Endothelial cell of hepatic sinusoid (primary cell): ENCODE results near the gene ADIPOQ.
"Not testable (repeated sequence)": the region's sequence is repeated elsewhere in the genome, so short reads cannot be mapped to it uniquely, and the experiment has no call there.

Source experiments
- in situ Hi-C: cut with HindIII; loops from 2 replicates; pipeline ENCODE4 v1.10.0; 2017; ENCODE audit warnings: low sequenced_read_pairs

The ADIPOQ gene

DNA sequence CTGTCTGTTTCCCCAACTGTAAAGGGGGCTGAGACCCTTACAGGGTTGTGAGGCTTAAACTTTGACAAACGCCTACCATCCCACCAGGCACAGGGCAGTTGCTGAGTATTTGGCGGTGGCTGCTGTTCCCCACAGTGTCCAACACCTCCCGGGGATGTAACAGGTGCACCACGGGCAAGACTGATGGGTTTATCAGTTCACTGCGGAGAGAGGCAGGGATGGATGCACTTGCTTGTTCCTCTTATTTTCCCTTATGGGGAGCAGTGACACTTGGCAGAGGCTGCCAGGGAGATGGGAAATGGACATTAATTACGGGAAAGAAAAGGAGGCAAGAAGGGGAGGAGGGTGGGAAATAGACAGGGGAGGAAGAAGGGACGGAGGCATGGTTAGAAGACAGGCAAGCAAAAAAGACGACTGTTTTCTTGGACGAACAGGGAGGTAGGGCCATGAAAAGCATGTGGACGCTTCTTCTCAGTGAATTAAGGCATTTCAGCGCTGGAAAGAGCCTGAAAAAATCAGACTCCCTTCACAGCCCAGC is 16.6 kb upstream of the ADIPOQ start:
- in situ Hi-C loops, result no loop called here

GRCh38 chr3:186826410-186826975 is 16.0 kb upstream of the ADIPOQ start:
- in situ Hi-C loops, result no loop called here

DNA sequence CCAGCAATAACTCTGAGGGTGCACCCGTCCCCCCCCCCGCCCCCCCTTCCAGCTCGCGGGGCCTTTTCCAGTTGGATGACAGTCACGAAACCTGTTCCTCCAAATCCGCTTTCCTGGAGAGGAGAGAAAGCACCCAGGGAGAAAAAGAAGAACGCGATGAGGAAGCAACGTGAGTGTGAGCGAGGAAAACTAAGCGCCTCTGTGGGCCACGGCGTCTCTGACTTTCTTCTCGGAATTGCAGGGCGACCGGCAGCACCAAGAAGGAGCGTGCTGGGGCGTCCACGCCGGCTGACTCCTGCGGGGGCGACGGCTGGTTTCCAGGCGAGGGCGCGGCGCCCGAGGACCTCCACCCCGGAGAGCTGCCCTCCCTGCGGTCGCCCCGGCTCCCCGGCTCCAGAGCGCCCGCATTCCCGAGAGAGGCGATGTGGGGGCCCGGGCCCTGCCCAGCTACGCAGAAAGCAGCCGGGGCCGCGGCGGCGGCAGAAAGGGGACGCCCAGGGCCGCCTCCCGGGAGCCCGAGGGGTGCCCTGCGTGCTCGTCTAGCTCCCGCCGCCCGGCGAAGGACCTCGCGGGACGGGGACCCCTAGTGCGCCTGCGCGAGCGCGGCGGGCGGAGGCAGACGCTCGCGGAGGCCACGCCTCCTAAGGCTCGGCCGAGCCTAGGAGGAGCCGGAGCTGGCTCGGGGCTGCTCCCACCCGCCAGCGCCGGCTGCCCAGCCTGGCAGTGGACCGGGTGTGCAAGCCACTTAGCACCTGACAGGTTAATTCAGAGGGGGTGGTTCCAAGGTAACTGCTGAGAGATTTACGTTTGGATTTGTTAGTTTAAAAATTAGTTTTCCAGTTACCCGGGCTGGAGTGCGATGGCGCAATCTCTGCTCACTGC is 15.3 kb upstream of the ADIPOQ start:
- in situ Hi-C loops, result no loop called here

- in situ Hi-C loops, result no loop called here
These were observed 14.2 kb upstream of the ADIPOQ start for GRCh38 chr3:186828340-186828739.

- in situ Hi-C loops, result no loop called here
These were observed 10.7 kb upstream of the ADIPOQ start for GRCh38 chr3:186831798-186832197.

GRCh38 chr3:186832276-186832675 is 10.2 kb upstream of the ADIPOQ start:
- in situ Hi-C loops, result no loop called here

DNA sequence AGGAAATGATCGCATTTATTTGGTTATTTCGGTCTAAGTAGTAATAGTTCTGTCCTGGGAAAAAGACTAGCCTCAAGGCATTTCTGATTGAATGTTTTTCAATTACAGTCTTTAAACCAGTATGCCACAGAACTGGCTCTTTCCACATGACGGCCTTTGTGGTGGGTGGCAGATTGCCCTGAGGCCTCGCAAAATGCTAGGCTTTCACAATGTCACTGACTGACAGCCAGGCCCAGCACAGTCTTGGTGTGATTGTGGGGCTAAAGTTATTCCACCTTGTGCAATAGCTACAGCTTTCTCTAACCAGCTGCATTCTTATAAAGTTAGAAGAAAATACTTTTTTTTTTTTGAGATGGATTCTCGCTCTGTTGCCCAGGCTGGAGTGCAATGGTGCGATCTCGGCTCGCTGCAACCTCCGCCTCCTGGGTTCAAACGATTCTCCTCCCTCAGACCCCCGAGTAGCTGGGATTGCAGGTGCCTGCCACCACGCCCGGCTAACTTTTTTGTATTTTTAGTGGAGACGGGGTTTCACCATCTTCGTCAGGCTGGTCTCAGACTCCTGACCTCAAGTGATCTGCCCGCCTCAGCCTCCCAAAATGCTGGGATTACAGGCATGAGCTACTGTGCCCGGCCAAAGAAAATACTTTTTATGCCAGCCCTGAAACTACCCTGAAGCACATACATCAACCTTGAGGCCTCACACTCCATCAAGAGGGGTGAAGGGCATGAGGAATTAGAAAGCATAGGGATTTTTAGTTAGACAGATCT is 2.5 kb upstream of the ADIPOQ start:
- in situ Hi-C loops, result no loop called here

DNA sequence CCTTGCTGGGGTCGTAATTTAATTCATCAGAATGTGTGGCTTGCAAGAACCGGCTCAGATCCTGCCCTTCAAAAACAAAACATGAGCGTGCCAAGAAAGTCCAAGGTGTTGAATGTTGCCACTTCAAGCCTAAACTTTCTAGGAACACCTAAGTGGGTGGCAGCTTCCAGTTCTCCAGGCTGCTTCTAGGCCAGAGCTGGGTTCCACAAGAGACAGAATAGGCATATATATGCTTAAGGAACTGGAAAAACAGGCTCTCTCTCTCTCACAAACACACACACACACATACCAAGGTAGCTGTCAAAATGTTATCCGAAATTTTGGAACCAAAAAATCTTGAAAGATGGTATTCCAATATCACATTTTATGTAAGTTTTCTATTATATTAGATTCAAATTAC is 890 bp upstream of the ADIPOQ start:
- in situ Hi-C loops, result no loop called here

- in situ Hi-C loops, result no loop called here
These were observed 526 bp downstream of the ADIPOQ start for GRCh38 chr3:186843039-186843432.

DNA sequence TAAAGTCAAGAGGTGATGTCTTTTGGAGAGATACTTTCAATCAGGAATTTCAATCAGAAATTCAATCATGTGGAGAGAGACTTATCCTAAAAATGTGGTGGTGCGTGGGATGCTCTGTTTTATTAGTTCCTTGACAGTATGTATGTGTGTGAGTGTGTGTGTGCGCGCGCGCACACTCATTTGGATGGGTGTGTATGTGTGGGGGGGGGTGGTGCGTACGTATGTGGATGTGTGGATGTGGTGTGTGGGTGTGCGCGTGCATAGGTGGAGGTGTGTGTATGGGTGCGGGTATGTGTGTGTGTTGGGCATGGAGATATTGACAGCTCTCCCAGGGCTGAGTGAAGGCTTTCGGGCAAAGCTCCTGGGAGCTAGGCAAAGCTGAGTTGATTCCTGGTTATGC is 2.4 kb downstream of the ADIPOQ start:
- in situ Hi-C loops, result no loop called here

GRCh38 chr3:186845756-186846155 is 3.2 kb downstream of the ADIPOQ start:
- in situ Hi-C loops, result no loop called here

- in situ Hi-C loops, result no loop called here
These were observed 4.9 kb downstream of the ADIPOQ start for GRCh38 chr3:186847437-186847836.

- in situ Hi-C loops, result no loop called here
These were observed 7.0 kb downstream of the ADIPOQ start for GRCh38 chr3:186849374-186849975.

DNA sequence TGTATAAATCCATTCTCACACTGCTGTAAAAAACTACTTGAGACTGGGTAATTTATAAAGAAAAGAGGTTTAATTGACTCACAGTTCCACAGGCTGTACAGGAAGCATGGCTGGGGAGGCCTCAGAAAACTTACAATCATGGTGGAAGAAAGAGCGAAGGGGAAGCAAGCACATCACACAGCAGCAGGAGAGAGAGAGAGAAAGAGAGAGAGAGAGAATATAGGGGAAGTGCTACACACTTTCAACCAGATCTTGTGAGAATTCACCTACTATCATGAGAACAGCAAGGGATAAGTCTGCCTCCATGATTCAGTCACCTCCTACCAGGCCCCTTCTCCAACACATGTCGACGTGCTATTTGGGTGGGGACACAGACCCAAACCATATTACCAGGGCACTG is 9.3 kb downstream of the ADIPOQ start:
- in situ Hi-C loops, result not testable (repeated sequence)

DNA sequence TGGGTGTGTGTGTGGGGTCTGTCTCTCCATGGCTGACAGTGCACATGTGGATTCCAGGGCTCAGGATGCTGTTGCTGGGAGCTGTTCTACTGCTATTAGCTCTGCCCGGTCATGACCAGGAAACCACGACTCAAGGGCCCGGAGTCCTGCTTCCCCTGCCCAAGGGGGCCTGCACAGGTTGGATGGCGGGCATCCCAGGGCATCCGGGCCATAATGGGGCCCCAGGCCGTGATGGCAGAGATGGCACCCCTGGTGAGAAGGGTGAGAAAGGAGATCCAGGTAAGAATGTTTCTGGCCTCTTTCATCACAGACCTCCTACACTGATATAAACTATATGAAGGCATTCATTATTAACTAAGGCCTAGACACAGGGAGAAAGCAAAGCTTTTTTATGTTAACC is 10.5 kb downstream of the ADIPOQ start:
- in situ Hi-C loops, result no loop called here

GRCh38 chr3:186854146-186854545 is 11.6 kb downstream of the ADIPOQ start:
- in situ Hi-C loops, result no loop called here

GRCh38 chr3:186854954-186855353 is 12.4 kb downstream of the ADIPOQ start:
- in situ Hi-C loops, result no loop called here

- in situ Hi-C loops, result no loop called here
These were observed 15.2 kb downstream of the ADIPOQ start for GRCh38 chr3:186857743-186858142.

- in situ Hi-C loops, result not testable (repeated sequence)
These were observed 22.8 kb downstream of the ADIPOQ start for GRCh38 chr3:186865215-186865853.

DNA sequence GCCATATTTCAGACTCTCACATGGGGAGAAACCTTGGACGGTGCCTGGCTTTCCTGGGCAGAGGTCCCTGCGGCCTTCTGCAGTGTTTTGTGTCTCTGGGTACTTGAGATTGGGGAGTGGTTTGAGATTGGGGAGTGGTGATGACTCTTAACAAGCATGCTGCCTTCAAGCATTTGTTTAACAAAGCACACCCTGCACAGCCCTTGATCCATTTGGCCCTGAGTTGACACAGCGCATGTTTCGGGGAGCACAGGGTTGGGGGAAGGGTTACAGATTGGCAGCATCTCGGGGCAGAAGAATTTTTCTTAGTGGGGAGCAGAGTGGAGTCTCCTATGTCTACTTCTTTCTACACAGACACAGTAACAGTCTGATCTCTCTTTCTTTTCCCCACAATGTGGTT is 23.6 kb downstream of the ADIPOQ start:
- in situ Hi-C loops, result not testable (repeated sequence)
